IMR-90 (cell line): ENCODE measurements around the gene TASOR. TPM values are rescaled to one million over a fixed set of nuclear protein-coding genes. Genes with fewer than 3 reads are reported as not detected.

Experiments used
- ATAC-seq: fragments of 200-7000 bp; cut with Tn5 transposase; 2 replicates; pipeline ENCODE4 v1.9.1; 2020; ENCODE audit warnings: low read depth, mild to moderate bottlenecking, moderate library complexity
- Bru-seq: library from RNA; stranded (reverse); fragments of 400-500 nt; gene quantifications from one replicate; lab custom pipeline; 2021; lab: Mats Ljungman, UMichigan
- BruChase-seq, 2 experiments: library from RNA; stranded (reverse); fragments of 400-500 nt; gene quantifications; one replicate each; lab custom pipeline; 2021; lab: Mats Ljungman, UMichigan
- BruUV-seq: library from RNA; stranded (reverse); fragments of 400-500 nt; replicated peaks from 2 replicates; lab custom pipeline; 2021; lab: Mats Ljungman, UMichigan
- CTCF ChIA-PET: fragments of 300-600 bp; formaldehyde crosslinking; extraction: SDS; loops from one replicate; lab custom pipeline; 2021; ENCODE audit warnings: antibody characterized with exemption; lab: Yijun Ruan, JAX
- POLR2A ChIA-PET: fragments of 300-600 bp; sonication (Branson Sonifier 250); formaldehyde crosslinking; loops from one replicate; lab custom pipeline; 2022; ENCODE audit warnings: antibody characterized with exemption; ENCODE audit not compliant: unreplicated experiment; lab: Charles Lee
- DNase-seq: peaks from one replicate; pipeline ENCODE4 v3.0.0; 2013
- H2AFZ ChIP-seq: replicated peaks from 2 replicates; pipeline ENCODE3; 2013; ENCODE audit warnings: low read length, mild to moderate bottlenecking; ENCODE audit not compliant: poor library complexity
- H2AK5ac ChIP-seq: 2 replicates; pipeline ENCODE4 v1.6.1; 2013; ENCODE audit warnings: low read depth, low read length, inconsistent platforms
- H2AK9ac ChIP-seq: replicated peaks from 2 replicates; pipeline ENCODE3; 2013; ENCODE audit warnings: mild to moderate bottlenecking, low read depth, low read length, moderate library complexity; ENCODE audit not compliant: poor library complexity
- H2BK120ac ChIP-seq: 2 replicates; pipeline ENCODE4 v1.6.1; 2013; ENCODE audit warnings: low read depth, low read length, inconsistent platforms
- H2BK15ac ChIP-seq: 3 replicates; pipeline ENCODE4 v1.6.1; 2013; ENCODE audit warnings: low read depth, low read length, inconsistent platforms
- H2BK20ac ChIP-seq: 2 replicates; pipeline ENCODE4 v1.6.1; 2013; ENCODE audit warnings: low read depth, mild to moderate bottlenecking, inconsistent platforms, low read length, moderate library complexity
- H2BK5ac ChIP-seq: 2 replicates; pipeline ENCODE4 v1.6.1; 2013; ENCODE audit warnings: mild to moderate bottlenecking, low read depth, low read length, inconsistent platforms; ENCODE audit not compliant: poor library complexity, severe bottlenecking
- H3K14ac ChIP-seq: replicated peaks from 2 replicates; pipeline ENCODE4 v1.6.1; 2013; ENCODE audit warnings: low read depth, low read length, inconsistent platforms
- H3K18ac ChIP-seq: 2 replicates; pipeline ENCODE4 v1.6.1; 2013; ENCODE audit warnings: low read depth, low read length, control low read depth
- H3K23ac ChIP-seq: 2 replicates; pipeline ENCODE4 v1.6.1; 2013; ENCODE audit warnings: low read depth, low read length, inconsistent platforms
- H3K27ac ChIP-seq: 2 replicates; pipeline ENCODE4 v1.5.1; 2013; ENCODE audit warnings: mild to moderate bottlenecking, control low read depth, low read length; ENCODE audit not compliant: insufficient read depth
- H3K27me3 ChIP-seq: 2 replicates; pipeline ENCODE4 v1.6.1; 2013; ENCODE audit warnings: low read length; ENCODE audit not compliant: control insufficient read depth, insufficient read depth
- H3K36me3 ChIP-seq: 2 replicates; pipeline ENCODE4 v1.6.1; 2013; ENCODE audit warnings: low read length, mixed read lengths; ENCODE audit not compliant: control insufficient read depth, insufficient read depth
- H3K4ac ChIP-seq: 2 replicates; pipeline ENCODE4 v1.6.1; 2013; ENCODE audit warnings: low read depth, low read length, inconsistent platforms
- H3K4me1 ChIP-seq: 2 replicates; pipeline ENCODE4 v1.6.1; 2013; ENCODE audit warnings: low read length, mixed read lengths; ENCODE audit not compliant: control insufficient read depth, insufficient read depth
- H3K4me2 ChIP-seq: 2 replicates; pipeline ENCODE4 v1.6.1; 2013; ENCODE audit warnings: low read depth, mild to moderate bottlenecking, control low read depth, low read length, moderate library complexity
- H3K4me3 ChIP-seq: 2 replicates; pipeline ENCODE4 v1.5.1; 2013; ENCODE audit warnings: low read depth, mild to moderate bottlenecking, control low read depth, low read length, moderate library complexity; ENCODE audit not compliant: insufficient read depth
- H3K56ac ChIP-seq: 2 replicates; pipeline ENCODE4 v1.6.1; 2013; ENCODE audit warnings: low read length, inconsistent platforms; ENCODE audit not compliant: insufficient read depth; ENCODE audit errors: extremely low read depth
- H3K79me1 ChIP-seq, 2 experiments: 2 replicates each; pipeline ENCODE4 v1.6.1; 2013; ENCODE audit warnings: low read length in 2 of 2, inconsistent platforms in 1 of 2, low read depth in 1 of 2
- H3K9ac ChIP-seq: 2 replicates; pipeline ENCODE4 v1.6.1; 2013; ENCODE audit warnings: low read depth, low read length, control low read depth
- H3K9me1 ChIP-seq: 2 replicates; pipeline ENCODE4 v1.6.1; 2013; ENCODE audit warnings: low read length, inconsistent platforms; ENCODE audit not compliant: insufficient read depth
- H3K9me3 ChIP-seq: 2 replicates; pipeline ENCODE4 v1.6.1; 2013; ENCODE audit warnings: low read length; ENCODE audit not compliant: control insufficient read depth, insufficient read depth
- H4K20me1 ChIP-seq: 2 replicates; pipeline ENCODE4 v1.6.1; 2013; ENCODE audit warnings: low read length, inconsistent platforms; ENCODE audit not compliant: insufficient read depth
- H4K5ac ChIP-seq: 2 replicates; pipeline ENCODE4 v1.6.1; 2013; ENCODE audit warnings: mild to moderate bottlenecking, low read depth, low read length, control low read depth
- H4K8ac ChIP-seq, 2 experiments: 2 replicates each; pipeline ENCODE4 v1.6.1; 2013; ENCODE audit warnings: low read depth in 2 of 2, low read length in 2 of 2, control low read depth in 1 of 2, inconsistent platforms in 1 of 2
- H4K91ac ChIP-seq: 2 replicates; pipeline ENCODE4 v1.6.1; 2013; ENCODE audit warnings: low read depth, low read length, inconsistent platforms; ENCODE audit not compliant: insufficient read depth
- BHLHE40 ChIP-seq: fragments of 150-350 bp; IDR thresholded peaks from 2 replicates; pipeline ENCODE4 v1.6.1; 2016; ENCODE audit warnings: mild to moderate bottlenecking, low read depth, low read length
- CTCF ChIP-seq: conservative IDR thresholded peaks from 2 replicates; pipeline ENCODE4 v1.5.1; 2012; ENCODE audit warnings: mild to moderate bottlenecking, low read depth, low read length, improper control_type of control experiment
- MAZ ChIP-seq: IDR thresholded peaks from 2 replicates; pipeline ENCODE4 v1.6.1; 2012; ENCODE audit warnings: low read depth, mild to moderate bottlenecking, low read length, improper control_type of control experiment, moderate library complexity, borderline replicate concordance
- MXI1 ChIP-seq: IDR thresholded peaks from 2 replicates; pipeline ENCODE4 v1.6.1; 2012; ENCODE audit warnings: low read depth, mild to moderate bottlenecking, low read length, moderate library complexity, borderline replicate concordance
- POLR2A ChIP-seq: IDR thresholded peaks from 2 replicates; pipeline ENCODE4 v1.6.1; 2012; ENCODE audit warnings: mild to moderate bottlenecking, low read depth, low read length
- RAD21 ChIP-seq: IDR thresholded peaks from 2 replicates; pipeline ENCODE4 v1.6.1; 2012; ENCODE audit warnings: low read length, improper control_type of control experiment
- RCOR1 ChIP-seq: IDR thresholded peaks from 2 replicates; pipeline ENCODE4 v1.6.1; 2012; ENCODE audit warnings: mild to moderate bottlenecking, low read length, improper control_type of control experiment; ENCODE audit not compliant: insufficient replicate concordance
- RFX5 ChIP-seq: IDR thresholded peaks from 2 replicates; pipeline ENCODE4 v1.8.0; 2012; ENCODE audit warnings: low read depth, mild to moderate bottlenecking, low read length, moderate library complexity
- SMC3 ChIP-seq: fragments of 150-350 bp; IDR thresholded peaks from 2 replicates; pipeline ENCODE4 v1.6.1; 2016; ENCODE audit warnings: low read depth, mild to moderate bottlenecking, antibody characterized with exemption, low read length, moderate library complexity
- WGBS, 2 experiments: methylation state at CpG; one replicate each; pipeline versions ENCODE4 v1.1.5 to v1.1.7; 2013; ENCODE audit warnings: missing lambda C conversion rate in 2 of 2; ENCODE audit not compliant: insufficient read length in 1 of 2; ENCODE audit errors: extremely low coverage in 2 of 2; 5-methylcytosine and 5-hydroxymethylcytosine counted together
- dilution Hi-C: fragments of 300-500 bp; cut with HindIII; formaldehyde crosslinking; loops from one replicate; pipeline ENCODE4 v1.14.3; 2018; ENCODE audit warnings: low sequenced_read_pairs; ENCODE audit not compliant: unreplicated experiment
- in situ Hi-C: fragments of 300-500 bp; cut with MboI; formaldehyde crosslinking; loops from 3 replicates; pipeline ENCODE4 v1.14.3; 2019; ENCODE audit warnings: low sequenced_read_pairs, inconsistent platforms, mixed read lengths
- intact Hi-C: fragments of 100-400 bp; cut with micrococcal nuclease; formaldehyde crosslinking; loops from 2 replicates; pipeline ENCODE4 v1.10.0; 2022
- long read RNA-seq: library from polyadenylated mRNA; unstranded; transcript quantifications from one replicate; pipeline ENCODE4 v2.0.0, GENCODE V29; 2021; ENCODE audit not compliant: unreplicated experiment
- polyA plus RNA-seq, 3 experiments: library from polyadenylated mRNA; depleted of rRNA; stranded (reverse); fragments of >200 nt; gene quantifications; 2 replicates each; pipeline ENCODE4 v1.2.3, GENCODE V29; 2012; ENCODE audit warnings: low replicate concordance in 1 of 3
- total RNA-seq: library from RNA; depleted of rRNA; stranded (reverse); fragments of >200 nt; gene quantifications from 2 replicates; pipeline ENCODE4 v1.2.3, GENCODE V29; 2012; rRNA removed

The TASOR gene, protein sequence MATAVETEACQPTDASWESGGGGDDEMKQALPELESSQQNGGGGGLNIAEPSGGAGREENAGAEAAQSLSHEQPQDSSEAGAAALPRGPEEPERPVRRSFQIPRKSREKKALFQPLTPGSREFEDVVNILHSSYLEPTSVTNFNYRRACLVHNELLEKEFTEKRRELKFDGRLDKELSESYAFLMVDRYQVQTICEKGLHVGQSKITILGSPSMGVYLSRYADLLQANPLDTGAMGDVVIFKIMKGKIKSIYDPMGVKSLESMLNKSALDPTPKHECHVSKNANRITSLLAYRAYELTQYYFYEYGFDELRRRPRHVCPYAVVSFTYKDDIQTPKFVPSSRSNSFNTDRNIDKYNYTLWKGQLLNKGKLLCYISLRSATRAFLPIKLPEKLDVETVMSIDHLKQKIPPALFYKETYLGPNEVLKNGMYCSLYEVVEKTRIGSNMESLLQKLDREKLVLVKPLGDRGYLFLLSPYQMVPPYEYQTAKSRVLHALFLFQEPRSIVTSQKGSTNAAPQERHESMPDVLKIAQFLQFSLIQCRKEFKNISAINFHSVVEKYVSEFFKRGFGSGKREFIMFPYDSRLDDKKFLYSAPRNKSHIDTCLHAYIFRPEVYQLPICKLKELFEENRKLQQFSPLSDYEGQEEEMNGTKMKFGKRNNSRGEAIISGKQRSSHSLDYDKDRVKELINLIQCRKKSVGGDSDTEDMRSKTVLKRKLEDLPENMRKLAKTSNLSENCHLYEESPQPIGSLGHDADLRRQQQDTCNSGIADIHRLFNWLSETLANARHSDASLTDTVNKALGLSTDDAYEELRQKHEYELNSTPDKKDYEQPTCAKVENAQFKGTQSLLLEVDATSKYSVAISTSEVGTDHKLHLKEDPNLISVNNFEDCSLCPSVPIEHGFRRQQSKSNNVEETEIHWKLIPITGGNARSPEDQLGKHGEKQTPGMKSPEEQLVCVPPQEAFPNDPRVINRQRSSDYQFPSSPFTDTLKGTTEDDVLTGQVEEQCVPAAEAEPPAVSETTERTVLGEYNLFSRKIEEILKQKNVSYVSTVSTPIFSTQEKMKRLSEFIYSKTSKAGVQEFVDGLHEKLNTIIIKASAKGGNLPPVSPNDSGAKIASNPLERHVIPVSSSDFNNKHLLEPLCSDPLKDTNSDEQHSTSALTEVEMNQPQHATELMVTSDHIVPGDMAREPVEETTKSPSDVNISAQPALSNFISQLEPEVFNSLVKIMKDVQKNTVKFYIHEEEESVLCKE (N-terminal part only)
- total RNA-seq (28.5 and 48.6 TPM in 2 replicates), polyA plus RNA-seq (2012; rRNA removed) (10.4 and 13.3 TPM in 2 replicates), Bru-seq, nascent RNA (percentile 84 among the genes with signal in this experiment), BruChase-seq, experiment 1, labeled RNA remaining after a 6-hour chase (percentile 91 among the genes with signal in this experiment), BruChase-seq, experiment 2, labeled RNA remaining after a 2-hour chase (percentile 93 among the genes with signal in this experiment)
- 2.2 and 2.4 TPM in 2 replicates for polyA plus RNA-seq (2012; cell fraction: cytosol; rRNA removed)
- 3.2 and 23.9 TPM in 2 replicates for polyA plus RNA-seq (2012; cell fraction: nucleus; rRNA removed; ENCODE audit: low replicate concordance)
- long read RNA-seq, full-length matches to known transcripts, result 2 of 17 reads
- long read RNA-seq, partial matches to known transcripts, result 9 of 17 reads
- long read RNA-seq, other reads (novel, unspliced or antisense), result 6 of 17 reads

DNA sequence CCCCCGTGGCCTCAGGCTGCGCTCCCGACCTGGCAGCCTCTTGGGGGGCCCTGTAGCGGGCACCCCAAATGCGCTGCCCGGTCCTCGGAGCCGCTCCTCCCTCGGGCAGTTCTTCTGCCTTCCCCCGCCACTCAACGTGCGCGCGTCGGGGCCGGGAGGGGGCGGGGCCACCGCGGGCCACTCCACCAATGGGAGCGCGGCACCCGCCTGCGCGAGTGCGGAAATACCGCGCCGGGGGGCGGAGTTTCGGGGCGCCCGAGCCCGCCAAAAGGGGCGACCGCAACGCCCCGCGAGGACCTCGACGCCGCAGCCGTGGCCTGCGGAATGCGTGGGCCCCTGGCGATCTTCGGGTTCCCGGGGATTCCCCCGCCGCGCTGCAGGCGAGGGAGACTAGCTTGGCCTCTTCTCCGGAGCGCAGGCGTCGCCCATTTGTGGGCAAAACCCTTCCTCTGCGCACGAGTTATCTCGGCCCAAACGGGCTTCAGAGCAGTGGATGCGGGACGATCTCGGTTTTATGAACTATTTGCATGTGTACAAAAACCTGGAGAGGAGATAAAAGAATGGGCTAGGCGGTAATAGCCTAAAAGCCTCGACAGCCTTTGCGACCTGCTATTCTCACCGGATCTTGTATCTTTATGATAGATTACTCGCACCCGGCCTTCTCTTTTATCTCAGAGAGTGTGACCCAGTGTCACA, at the start of gene TASOR:
TSS of gene TASOR (minus strand) at position 144 of the 696 bp plus-strand sequence. CDS start 259 bp downstream, outside the sequence.
- Histone ChIP-seq H2BK120ac (peak within 1 kb of the TSS; percentile 65), H2AK9ac (peak within 1 kb of the TSS; percentile 96), H2AFZ (peak within 1 kb of the TSS; percentile 96), H3K9me3 (peaks cover 7% of the 10 kb centered on the region), H2BK15ac (peak within 1 kb of the TSS; percentile 21; the same call in 1 of the 3 replicates), H4K91ac (peak within 1 kb of the TSS; percentile 90), H3K27me3 (no peaks in the 10 kb centered on the region), H4K8ac (peak within 1 kb of the TSS; percentile 84 to 97), H3K79me1 (peaks cover 15 to 29% of the 10 kb centered on the region in 2 experiments), H2AK5ac (peak within 1 kb of the TSS; percentile 91), H3K4me1 (no peaks in the 10 kb centered on the region), H3K36me3 (peaks cover 3% of the 10 kb centered on the region), H3K9me1 (no peaks in the 10 kb centered on the region), H2BK20ac (no peak within 1 kb of the TSS), H2BK5ac (peak within 1 kb of the TSS; percentile 90), H3K56ac (peak within 1 kb of the TSS; percentile 75), H3K18ac (peak within 1 kb of the TSS; percentile 95), H3K14ac (peak within 1 kb of the TSS; percentile 89), H4K5ac (peak within 1 kb of the TSS; percentile 87), H3K23ac (peak within 1 kb of the TSS; percentile 98), H3K9ac (peak within 1 kb of the TSS; percentile 96), H3K4me3 (peak within 1 kb of the TSS; percentile 90), H4K20me1 (no peaks in the 10 kb centered on the region; the same call in 1 of the 2 replicates), H3K27ac (peak within 1 kb of the TSS; percentile 99), H3K4ac (peak within 1 kb of the TSS; percentile 94), H3K4me2 (peak within 1 kb of the TSS; percentile 99)
- no TSS peak for BruUV-seq
- DNase-seq, result peak; percentile 60
- in situ Hi-C loops (no loop called here), intact Hi-C loops (no loop called here), dilution Hi-C loops (no loop called here)
- WGBS, 2 experiments, result 32% methylated on average over 23 of the region's 68 CpGs; no CpG with 5 or more reads in 1 of the 2 experiments
- ChIA-PET POLR2A (interaction anchor here (0.6 kb wide), 1 partner anchor 526 kb away, joined by 3 read pairs; no protein-coding TSS in a partner anchor), CTCF (no interaction called here)
- peak; percentile 92 for ATAC-seq
- TF ChIP-seq BHLHE40 (no peak), CTCF (no peak), RAD21 (no peak), RFX5 (no peak), RCOR1 (no peak), POLR2A (no peak), SMC3 (no peak), MXI1 (no peak), MAZ (no peak; the same call in 1 of the 2 replicates)
